22Rv1 (cell line): ENCODE results near the gene OPRL1.

ENCODE experiments used
- H3K27ac ChIP-seq: fragments of 450-650 bp; 2 replicates; pipeline ENCODE4 v1.5.1; 2017
- ZFX ChIP-seq: fragments of 450-650 bp; IDR thresholded peaks from 2 replicates; pipeline ENCODE4 v1.6.1; 2017; ENCODE audit warnings: antibody characterized with exemption, borderline replicate concordance
- TF ChIP-seq, protein P1 (sequence below): fragments of 450-650 bp; IDR thresholded peaks from 2 replicates; pipeline ENCODE4 v1.5.1; 2017; ENCODE audit warnings: mild to moderate bottlenecking

Gene OPRL1

DNA sequence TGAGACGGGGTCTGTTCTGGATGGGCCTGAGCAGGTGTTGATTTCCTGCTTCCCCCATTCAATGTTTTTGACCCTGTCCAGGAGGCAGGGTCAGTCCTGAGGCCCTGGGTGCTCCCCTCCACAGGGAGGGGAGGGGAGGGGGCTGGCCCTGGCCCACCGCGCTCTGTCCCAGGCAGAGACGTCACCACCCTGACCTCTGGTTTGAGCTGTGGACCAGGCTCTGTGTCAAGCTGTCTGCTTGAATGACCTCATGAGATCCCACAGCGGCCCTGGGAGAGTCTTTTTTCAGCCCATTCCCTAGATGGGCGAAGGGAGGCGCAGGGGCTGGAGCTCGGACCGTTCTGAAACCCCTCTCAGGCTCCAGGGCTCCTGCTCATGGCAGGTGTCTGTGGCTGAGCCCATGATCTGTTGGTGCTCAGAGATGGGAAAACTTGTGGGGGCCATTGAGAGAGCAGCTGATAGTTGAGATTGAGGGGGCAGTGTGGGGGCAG is 13.2 kb downstream of the OPRL1 start:
- TF ChIP-seq, protein P1, sequence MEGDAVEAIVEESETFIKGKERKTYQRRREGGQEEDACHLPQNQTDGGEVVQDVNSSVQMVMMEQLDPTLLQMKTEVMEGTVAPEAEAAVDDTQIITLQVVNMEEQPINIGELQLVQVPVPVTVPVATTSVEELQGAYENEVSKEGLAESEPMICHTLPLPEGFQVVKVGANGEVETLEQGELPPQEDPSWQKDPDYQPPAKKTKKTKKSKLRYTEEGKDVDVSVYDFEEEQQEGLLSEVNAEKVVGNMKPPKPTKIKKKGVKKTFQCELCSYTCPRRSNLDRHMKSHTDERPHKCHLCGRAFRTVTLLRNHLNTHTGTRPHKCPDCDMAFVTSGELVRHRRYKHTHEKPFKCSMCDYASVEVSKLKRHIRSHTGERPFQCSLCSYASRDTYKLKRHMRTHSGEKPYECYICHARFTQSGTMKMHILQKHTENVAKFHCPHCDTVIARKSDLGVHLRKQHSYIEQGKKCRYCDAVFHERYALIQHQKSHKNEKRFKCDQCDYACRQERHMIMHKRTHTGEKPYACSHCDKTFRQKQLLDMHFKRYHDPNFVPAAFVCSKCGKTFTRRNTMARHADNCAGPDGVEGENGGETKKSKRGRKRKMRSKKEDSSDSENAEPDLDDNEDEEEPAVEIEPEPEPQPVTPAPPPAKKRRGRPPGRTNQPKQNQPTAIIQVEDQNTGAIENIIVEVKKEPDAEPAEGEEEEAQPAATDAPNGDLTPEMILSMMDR = no peak
- no peak for TF ChIP-seq ZFX
- H3K27ac ChIP-seq = no peak overlapping the region

DNA sequence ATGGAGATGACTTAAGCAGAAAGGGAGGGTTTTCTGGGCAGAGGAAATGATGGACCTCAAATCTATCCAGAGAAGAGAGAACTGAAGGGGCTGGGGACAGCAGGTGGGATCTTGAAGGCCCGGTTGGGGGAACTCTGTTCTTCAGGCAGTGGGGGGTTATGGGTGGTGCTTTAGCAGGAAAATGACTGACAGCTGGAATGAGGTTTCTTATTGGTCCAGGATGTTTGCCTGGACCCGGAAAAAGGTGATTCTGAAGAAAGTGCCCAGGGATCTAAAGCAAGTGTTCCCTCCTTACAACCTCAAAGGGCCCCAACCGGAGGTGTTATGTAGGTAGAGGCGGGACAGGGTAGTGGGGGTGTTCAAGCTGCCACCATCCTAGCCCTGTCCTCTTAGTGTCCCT is 15.6 kb downstream of the OPRL1 start:
- TF ChIP-seq ZFX = no peak
- TF ChIP-seq, protein P1 = no peak
- H3K27ac ChIP-seq = no peak overlapping the region

DNA sequence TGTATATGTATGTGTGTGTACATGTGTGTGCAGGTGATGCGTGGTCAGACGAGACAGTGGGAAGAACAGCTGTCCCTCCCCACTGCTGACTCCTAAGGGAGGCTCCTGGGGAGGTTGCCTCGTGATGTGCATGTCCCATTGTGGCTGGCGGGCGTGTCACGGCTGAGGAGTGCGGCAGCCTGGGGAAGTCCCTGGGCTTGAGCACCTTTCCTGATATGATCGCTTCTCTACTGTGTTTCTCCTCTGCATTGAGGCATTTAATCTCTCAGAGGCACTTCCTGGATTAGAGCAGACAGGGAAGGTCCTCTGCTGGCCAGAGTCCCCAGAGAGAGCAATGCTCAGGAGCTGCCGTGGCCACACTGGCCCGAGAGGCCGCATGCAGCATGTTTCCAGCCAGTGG is 16.0 kb downstream of the OPRL1 start:
- TF ChIP-seq, protein P1 = no peak
- TF ChIP-seq ZFX = no peak
- H3K27ac ChIP-seq = no peak overlapping the region

DNA sequence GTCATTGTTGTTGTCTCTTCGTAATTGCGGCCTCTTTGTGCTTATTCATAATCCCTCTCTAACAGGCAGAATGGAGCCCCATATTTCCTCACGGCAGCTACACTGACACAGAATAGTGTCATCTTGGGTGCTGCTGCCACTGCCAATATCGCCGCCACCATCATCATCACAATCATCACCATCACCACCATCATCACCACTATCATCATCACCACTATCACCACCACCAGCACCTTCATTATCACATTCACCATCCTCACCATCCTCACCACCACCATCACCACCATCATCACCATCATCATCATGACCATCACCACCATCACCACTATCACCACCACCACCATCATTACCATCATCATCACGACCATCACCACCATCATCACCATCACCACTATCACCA is 16.7 kb downstream of the OPRL1 start:
- H3K27ac ChIP-seq = no peak overlapping the region
- TF ChIP-seq, protein P1 = no peak
- no peak for TF ChIP-seq ZFX

DNA sequence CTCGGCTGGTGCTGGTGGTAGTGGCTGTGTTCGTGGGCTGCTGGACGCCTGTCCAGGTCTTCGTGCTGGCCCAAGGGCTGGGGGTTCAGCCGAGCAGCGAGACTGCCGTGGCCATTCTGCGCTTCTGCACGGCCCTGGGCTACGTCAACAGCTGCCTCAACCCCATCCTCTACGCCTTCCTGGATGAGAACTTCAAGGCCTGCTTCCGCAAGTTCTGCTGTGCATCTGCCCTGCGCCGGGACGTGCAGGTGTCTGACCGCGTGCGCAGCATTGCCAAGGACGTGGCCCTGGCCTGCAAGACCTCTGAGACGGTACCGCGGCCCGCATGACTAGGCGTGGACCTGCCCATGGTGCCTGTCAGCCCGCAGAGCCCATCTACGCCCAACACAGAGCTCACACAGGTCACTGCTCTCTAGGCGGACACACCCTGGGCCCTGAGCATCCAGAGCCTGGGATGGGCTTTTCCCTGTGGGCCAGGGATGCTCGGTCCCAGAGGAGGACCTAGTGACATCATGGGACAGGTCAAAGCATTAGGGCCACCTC is 18.7 kb downstream of the OPRL1 start:
- TF ChIP-seq, protein P1 = no peak
- TF ChIP-seq ZFX = no peak
- no peak overlapping the region for H3K27ac ChIP-seq

DNA sequence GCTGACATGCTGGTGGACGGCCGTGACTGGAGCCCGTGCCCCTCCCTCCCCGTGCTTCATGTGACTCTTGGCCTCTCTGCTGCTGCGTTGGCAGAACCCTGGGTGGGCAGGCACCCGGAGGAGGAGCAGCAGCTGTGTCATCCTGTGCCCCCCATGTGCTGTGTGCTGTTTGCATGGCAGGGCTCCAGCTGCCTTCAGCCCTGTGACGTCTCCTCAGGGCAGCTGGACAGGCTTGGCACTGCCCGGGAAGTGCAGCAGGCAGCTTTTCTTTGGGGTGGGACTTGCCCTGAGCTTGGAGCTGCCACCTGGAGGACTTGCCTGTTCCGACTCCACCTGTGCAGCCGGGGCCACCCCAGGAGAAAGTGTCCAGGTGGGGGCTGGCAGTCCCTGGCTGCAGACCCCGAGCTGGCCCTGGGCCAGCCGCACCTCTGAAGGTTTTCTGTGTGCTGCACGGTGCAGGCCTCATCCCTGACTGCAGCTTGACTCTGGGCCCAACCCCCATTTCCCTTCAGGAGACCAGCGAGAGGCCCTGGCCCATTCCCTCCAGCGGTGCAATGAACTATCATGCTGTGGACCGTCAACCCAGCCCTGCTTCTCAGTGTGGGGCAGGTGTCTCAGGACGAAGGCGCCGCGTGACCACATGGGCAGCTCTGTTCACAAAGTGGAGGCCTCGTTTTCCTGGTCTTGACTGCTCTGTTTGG is 19.4 kb downstream of the OPRL1 start:
- no peak overlapping the region for H3K27ac ChIP-seq
- TF ChIP-seq ZFX = no peak
- TF ChIP-seq, protein P1 = no peak

DNA sequence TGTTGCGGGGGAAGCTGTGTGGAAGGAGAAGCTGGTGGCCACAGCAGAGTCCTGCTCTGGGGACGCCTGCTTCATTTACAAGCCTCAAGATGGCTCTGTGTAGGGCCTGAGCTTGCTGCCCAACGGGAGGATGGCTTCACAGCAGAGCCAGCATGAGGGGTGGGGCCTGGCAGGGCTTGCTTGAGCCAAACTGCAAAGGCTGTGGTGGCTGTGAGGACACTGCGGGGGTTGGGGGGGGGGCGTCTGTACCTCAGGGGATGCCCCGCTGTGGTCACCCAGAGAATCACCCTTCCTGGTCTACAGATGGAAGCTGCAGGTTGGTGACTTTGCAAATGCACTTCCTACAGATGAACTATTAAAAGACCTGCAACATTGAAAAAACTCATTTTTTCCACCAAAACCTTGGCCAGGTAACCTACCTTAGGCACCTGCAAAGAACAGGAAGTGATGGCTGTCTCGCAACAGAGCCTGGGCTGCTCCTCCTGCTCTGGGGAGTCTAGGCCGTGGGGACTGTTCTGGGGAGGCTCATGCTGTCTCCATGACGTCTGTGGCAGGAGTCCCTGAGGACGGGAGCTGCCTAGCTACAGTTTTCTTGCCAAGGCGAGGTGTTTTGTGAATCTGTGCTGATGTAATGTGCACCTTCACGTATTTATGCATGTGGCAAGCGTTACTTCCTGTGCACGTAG is 20.1 kb downstream of the OPRL1 start:
- TF ChIP-seq, protein P1 = no peak
- TF ChIP-seq ZFX = no peak
- H3K27ac ChIP-seq = no peak overlapping the region
